GM21390 (cell line): ENCODE data around the gene CHMP3.
"Not testable (repeated sequence)": the region's sequence is repeated elsewhere in the genome, so short reads cannot be mapped to it uniquely, and the experiment has no call there.

Source experiments
- ATAC-seq: cut with Tn5 transposase; IDR thresholded peaks from one replicate; pipeline ENCODE4 v1.9.1; 2021; ENCODE audit not compliant: unreplicated experiment

CHMP3 gene

GRCh38 chr2:86512892-86513291 lies 50.4 kb downstream of the CHMP3 start:
- ATAC-seq, result no peak

DNA sequence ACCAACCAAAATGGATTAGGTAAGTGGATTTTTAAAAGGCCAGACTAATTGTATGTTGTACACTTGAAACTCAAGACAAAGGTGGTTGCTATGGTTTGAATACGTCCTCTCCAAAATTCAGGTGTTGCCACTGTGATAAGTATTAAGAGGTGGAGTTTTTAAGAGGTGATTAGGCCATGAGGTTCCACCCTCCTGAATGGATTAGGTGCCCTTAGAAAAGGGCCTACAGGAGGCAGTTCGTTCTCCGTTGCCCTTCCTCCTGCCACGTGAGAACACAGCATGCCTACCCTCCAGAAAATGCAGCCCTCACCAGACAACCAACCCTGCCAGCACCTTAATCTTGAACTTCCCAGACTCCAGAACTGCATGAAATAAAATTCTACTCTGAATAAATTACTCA lies 51.2 kb downstream of the CHMP3 start:
- ATAC-seq, result no peak

DNA sequence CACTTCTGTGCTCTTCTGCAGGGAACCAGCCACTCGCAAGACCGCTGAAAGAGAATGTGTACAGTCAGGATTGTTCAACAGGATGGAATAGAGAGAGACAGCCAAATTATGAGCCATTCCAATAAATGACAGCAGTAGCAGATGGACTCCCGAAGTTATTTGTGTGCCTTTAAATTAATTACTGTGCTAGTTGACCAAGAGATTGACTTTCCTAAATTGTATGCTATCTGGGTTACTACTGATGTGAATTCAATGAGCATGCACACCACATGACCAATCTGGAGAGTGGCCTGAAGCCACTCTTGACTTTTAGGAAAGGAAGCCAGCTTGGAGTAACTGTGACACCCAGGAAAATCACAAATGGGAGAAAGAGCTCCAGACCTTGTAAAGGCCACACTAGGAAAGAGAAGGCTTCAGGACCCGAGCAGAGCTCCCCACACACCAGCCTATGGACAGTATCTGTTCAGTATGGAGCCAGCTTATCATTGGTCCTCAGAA lies 52.8 kb downstream of the CHMP3 start:
- ATAC-seq, result no peak

GRCh38 chr2:86507600-86507999 lies 55.6 kb downstream of the CHMP3 start:
- no peak for ATAC-seq

DNA sequence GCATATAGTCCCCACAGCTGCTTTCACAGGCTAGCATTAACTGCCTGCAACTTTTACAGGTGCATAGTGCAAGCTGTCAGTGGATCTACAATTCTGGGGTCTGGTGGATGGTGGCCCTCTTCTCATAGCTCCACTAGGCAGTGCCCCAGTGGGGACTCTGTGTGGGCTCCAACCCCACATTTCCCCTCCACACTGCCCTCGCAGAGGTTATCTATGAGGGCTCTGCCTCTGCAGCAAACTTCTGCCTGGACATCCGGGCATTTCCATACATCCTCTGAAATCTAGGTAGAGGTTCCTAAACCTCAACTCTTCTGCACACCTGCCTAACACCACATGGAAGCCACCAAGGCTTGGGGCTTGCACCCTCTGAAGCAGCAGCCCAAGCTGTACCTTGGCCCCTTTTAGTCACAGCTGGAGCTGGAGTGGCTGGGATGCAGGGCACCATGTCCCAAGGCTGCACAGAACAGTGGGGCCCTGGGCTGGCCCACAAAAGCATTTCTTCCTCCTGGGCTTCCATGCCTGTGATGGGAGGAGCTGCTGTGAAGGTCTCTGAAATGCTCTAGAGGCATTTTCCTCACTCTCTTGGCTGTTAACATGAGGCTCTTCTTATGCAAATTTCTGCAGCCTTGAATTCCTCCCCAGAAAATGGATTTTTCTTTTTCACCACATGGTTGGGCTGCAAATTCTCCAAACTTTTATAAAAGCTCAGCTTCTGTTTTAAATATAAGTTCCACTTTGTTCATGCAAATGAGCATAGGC lies 62.7 kb downstream of the CHMP3 start:
- no peak for ATAC-seq

- ATAC-seq, result no peak
Observed at GRCh38 chr2:86499326-86499725, 63.9 kb downstream of the CHMP3 start.

- ATAC-seq, result no peak
Observed at GRCh38 chr2:86498468-86499260, 64.6 kb downstream of the CHMP3 start.

- ATAC-seq, result not testable (repeated sequence)
Observed at GRCh38 chr2:86496391-86496790, 66.9 kb downstream of the CHMP3 start.

DNA sequence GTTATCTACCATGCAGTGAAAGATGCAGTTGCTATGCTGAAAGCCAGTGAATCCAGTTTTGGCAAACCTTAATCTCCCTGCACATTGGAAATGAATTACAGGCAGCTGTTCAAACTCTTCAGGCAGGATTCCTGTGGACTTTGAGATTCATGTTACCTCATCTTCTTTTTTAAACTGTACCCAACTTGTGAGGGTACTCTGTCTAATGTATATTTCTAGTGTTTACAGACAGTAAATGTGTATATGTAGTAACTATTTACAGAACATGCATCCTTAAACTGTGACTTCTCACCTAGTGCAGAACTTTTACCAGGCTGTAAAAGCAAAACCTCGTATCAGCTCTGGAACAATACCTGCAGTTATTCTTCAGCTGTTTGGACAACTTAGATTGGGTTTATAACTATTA lies 71.2 kb downstream of the CHMP3 start:
- no peak for ATAC-seq

GRCh38 chr2:86491088-86491487 lies 72.2 kb downstream of the CHMP3 start:
- ATAC-seq, result no peak

DNA sequence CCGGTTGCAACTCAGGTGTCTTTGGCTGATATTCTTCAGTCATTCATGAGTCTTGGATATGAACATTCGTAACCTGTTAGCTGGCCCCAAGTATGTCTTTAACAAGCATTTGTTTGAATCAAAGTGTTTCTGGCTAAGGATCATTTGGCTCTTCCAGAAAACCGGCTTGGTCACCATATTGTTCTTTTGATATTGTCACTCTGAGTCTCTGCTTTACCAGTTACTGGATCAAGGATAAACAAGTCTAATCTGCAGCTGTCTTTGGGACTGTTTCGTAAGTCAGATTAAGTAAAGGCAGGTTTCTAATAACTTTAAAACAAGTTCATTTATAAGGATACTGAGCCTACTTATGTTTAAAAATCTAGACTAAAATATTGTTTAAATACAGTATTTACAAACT lies 73.0 kb downstream of the CHMP3 start:
- ATAC-seq, result no peak

GRCh38 chr2:86489542-86489941 lies 73.7 kb downstream of the CHMP3 start:
- ATAC-seq, result no peak

- no peak for ATAC-seq
Observed at GRCh38 chr2:86488561-86489250, 74.5 kb downstream of the CHMP3 start.

- no peak for ATAC-seq
Observed at GRCh38 chr2:86487062-86487461, 76.2 kb downstream of the CHMP3 start.

GRCh38 chr2:86485802-86486201 lies 77.4 kb downstream of the CHMP3 start:
- ATAC-seq, result no peak

- ATAC-seq, result no peak
Observed at GRCh38 chr2:86485103-86485502, 78.1 kb downstream of the CHMP3 start.

DNA sequence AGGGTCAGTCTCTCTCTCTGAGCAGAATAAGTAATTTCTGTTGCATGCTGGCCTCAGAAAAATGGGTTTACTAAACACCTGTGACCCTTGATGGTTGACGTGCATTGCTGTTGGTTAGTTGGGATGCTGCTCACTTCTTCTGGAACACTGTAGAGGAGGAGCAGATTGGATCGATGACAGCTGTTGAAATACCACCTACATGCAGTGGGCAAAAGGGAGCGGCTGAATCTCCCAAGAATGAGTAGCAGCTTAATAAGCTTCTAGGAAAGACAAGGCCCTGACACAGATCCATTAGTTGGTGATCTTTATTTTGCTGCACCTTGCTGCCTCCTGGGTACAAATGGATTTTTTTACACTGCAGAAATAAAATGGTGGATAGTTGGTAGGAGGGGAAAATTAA lies 78.9 kb downstream of the CHMP3 start:
- ATAC-seq, result no peak

- no peak for ATAC-seq
Observed at GRCh38 chr2:86482034-86482433, 81.2 kb downstream of the CHMP3 start.

DNA sequence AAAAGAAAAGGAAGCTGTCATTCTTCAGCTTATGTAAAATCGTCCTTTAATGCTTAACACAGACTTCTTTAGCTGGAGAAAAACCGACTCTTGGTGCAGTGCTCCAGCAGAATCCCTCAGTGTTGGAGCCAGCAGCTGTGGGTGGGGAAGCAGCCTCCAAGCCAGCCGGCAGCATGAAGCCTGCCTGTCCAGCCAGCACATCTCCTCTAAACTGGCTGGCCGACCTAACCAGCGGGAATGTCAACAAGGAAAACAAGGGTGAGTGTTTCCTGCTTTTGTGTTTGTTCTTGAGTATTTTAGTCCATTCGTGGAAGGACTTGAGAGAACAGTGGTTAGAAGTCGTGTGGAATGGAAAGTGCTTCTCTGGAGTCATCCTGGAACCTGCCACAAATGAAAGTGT lies 83.1 kb downstream of the CHMP3 start:
- ATAC-seq, result no peak

DNA sequence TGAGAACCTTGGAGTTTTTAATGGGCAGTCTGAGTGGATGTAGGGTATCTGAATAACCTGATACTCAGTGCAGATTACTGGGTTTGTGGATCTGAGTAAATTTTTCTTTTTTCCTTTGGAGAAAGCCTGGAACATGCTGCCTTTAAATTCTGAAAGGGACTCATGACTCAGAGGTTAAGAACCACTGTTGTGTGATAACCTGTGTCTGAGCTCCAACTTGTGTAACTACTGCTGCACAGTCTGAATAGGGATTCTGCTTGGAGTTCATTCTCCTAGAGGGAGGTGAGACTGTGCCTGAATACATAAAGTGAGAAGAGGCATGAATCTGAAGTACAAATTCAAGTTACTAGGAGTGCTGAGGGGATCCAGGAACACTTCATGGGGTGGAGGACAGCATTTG lies 85.9 kb downstream of the CHMP3 start:
- no peak for ATAC-seq

- no peak for ATAC-seq
Observed at GRCh38 chr2:86476918-86477317, 86.3 kb downstream of the CHMP3 start.

- ATAC-seq, result no peak
Observed at GRCh38 chr2:86476092-86476491, 87.2 kb downstream of the CHMP3 start.
